ENCODE measurements around the gene SORCS2.

- TF ChIP-seq ZNF292 (tag by site-specific recombination; IDR thresholded peaks at IDR 0.05; ENCODE audit: borderline replicate concordance, low read depth) (no peak), CTCF (tag by site-specific recombination; IDR thresholded peaks at IDR 0.05) (no peak), ZNF530 (tag by site-specific recombination; IDR thresholded peaks at IDR 0.05; ENCODE audit: low read depth) (no peak), ZNF350 (tag by site-specific recombination; IDR thresholded peaks at IDR 0.05) (no peak), HOXA7 (CRISPR knock-in tag; IDR thresholded peaks at IDR 0.05; ENCODE audit: borderline replicate concordance) (no peak), ZNF561 (tag by site-specific recombination; IDR thresholded peaks at IDR 0.05; ENCODE audit: borderline replicate concordance) (no peak), ATF2 (tag by site-specific recombination; IDR thresholded peaks at IDR 0.05; ENCODE audit: low read depth) (no peak), ZNF777 (tag by site-specific recombination; IDR thresholded peaks at IDR 0.05; ENCODE audit: borderline replicate concordance) (no peak), ZNF548 (tag by site-specific recombination; IDR thresholded peaks at IDR 0.05) (no peak), ZNF146 (tag by site-specific recombination; IDR thresholded peaks at IDR 0.05) (no peak), PBX3 (CRISPR knock-in tag; IDR thresholded peaks at IDR 0.05) (no peak), BCL11A (tag by site-specific recombination; IDR thresholded peaks at IDR 0.05; ENCODE audit: low read depth) (no peak), ZBTB49 (tag by site-specific recombination; IDR thresholded peaks at IDR 0.05; ENCODE audit: low read depth) (no peak), ZNF398 (tag by site-specific recombination; IDR thresholded peaks at IDR 0.05) (no peak)
These were observed 235.5 kb downstream of the SORCS2 start for GRCh38 chr4:7427831-7428260.

All from HEK293 (cell line).